SK-N-SH (cell line): Measurements from ENCODE around the gene SREBF2. TPM values are rescaled to one million over a fixed set of nuclear protein-coding genes. Genes with fewer than 3 reads are reported as not detected.

ENCODE experiments used
- CTCF ChIA-PET: fragments of 300-600, 350-600 bp; formaldehyde crosslinking; extraction: SDS; loops from one replicate; lab custom pipeline; 2021; lab: Yijun Ruan, JAX
- POLR2A ChIA-PET: fragments of 350-600 bp; sonication (Branson Sonifier 250); formaldehyde crosslinking; extraction: SDS; loops from one replicate; lab custom pipeline; 2020; ENCODE audit warnings: antibody characterized with exemption, inconsistent platforms; lab: Yijun Ruan, JAX
- DNase-seq: peaks from one replicate; pipeline ENCODE4 v3.0.0; 2012
- H2AFZ ChIP-seq: fragments of 200-600 bp; sonication (generic); 2 replicates; pipeline ENCODE4 v1.8.1; 2016; ENCODE audit warnings: antibody characterized with exemption, mild to moderate bottlenecking, low read depth
- H3F3A ChIP-seq: fragments of 200-600 bp; sonication (generic); replicated peaks from 2 replicates; pipeline ENCODE3; 2016; ENCODE audit warnings: antibody characterized with exemption, mild to moderate bottlenecking; ENCODE audit not compliant: insufficient read depth
- H3K27ac ChIP-seq, 2 experiments: fragments of 200-500 bp in 1 of 2; fragments of 200-600 bp in 1 of 2; sonication (Bioruptor generic) in 1 of 2; sonication (generic), shearing (Covaris generic) in 1 of 2; 2 replicates each; pipeline versions ENCODE4 v1.5.1 to v1.6.1; 2014 to 2016; ENCODE audit warnings: low read depth in 2 of 2, inconsistent platforms in 1 of 2, low read length in 1 of 2, mild to moderate bottlenecking in 1 of 2, mixed read lengths in 1 of 2
- H3K27me3 ChIP-seq: fragments of 200-600 bp; sonication (generic), shearing (Covaris generic); 2 replicates; pipeline ENCODE4 v1.6.1; 2016; ENCODE audit warnings: mixed run types; ENCODE audit not compliant: insufficient read depth
- H3K36me3 ChIP-seq, 2 experiments: fragments of 200-500 bp in 1 of 2; fragments of 200-600 bp in 1 of 2; sonication (Bioruptor generic) in 1 of 2; sonication (generic) in 1 of 2; replicated peaks in 1 of 2; 2 replicates each; pipeline versions ENCODE3 to v1.5.1; 2014 to 2016; ENCODE audit warnings: low read length in 1 of 2, mild to moderate bottlenecking in 1 of 2; ENCODE audit not compliant: insufficient read depth in 2 of 2, control insufficient read depth in 1 of 2
- H3K4me1 ChIP-seq, 2 experiments: fragments of 200-500 bp in 1 of 2; fragments of 200-600 bp in 1 of 2; sonication (Bioruptor generic) in 1 of 2; sonication (generic), shearing (Covaris generic) in 1 of 2; 2 replicates each; pipeline versions ENCODE4 v1.5.1 to v1.6.1; 2014 to 2016; ENCODE audit warnings: low read depth in 1 of 2, low read length in 1 of 2, mixed run types in 1 of 2; ENCODE audit not compliant: insufficient read depth in 2 of 2, control insufficient read depth in 1 of 2
- H3K4me2 ChIP-seq: fragments of 200-600 bp; sonication (generic), shearing (Covaris generic); 2 replicates; pipeline ENCODE4 v1.6.1; 2017; ENCODE audit warnings: mixed run types
- H3K4me3 ChIP-seq, 2 experiments: fragments of 200-500 bp in 1 of 2; fragments of 200-600 bp in 1 of 2; sonication (Bioruptor generic) in 1 of 2; sonication (generic), shearing (Covaris generic) in 1 of 2; 2 replicates each; pipeline versions ENCODE4 v1.5.1 to v1.8.1; 2014 to 2016; ENCODE audit warnings: low read depth in 2 of 2, inconsistent platforms in 1 of 2, low read length in 1 of 2, mild to moderate bottlenecking in 1 of 2, mixed read lengths in 1 of 2, moderate library complexity in 1 of 2
- H3K79me2 ChIP-seq: fragments of 200-600 bp; sonication (generic); 2 replicates; pipeline ENCODE4 v1.8.1; 2017; ENCODE audit warnings: mild to moderate bottlenecking; ENCODE audit not compliant: insufficient read depth
- H3K9ac ChIP-seq: fragments of 200-600 bp; sonication (generic); 2 replicates; pipeline ENCODE4 v1.6.1; 2017; ENCODE audit warnings: mixed run types
- H3K9me2 ChIP-seq: fragments of 200-600 bp; sonication (generic); 2 replicates; pipeline ENCODE4 v1.6.1; 2017; ENCODE audit warnings: mixed run types
- H3K9me3 ChIP-seq: fragments of 200-600 bp; sonication (generic); 2 replicates; pipeline ENCODE4 v1.6.1; 2017; ENCODE audit warnings: mixed run types, mild to moderate bottlenecking, moderate library complexity
- H4K20me1 ChIP-seq: fragments of 200-600 bp; sonication (generic); 2 replicates; pipeline ENCODE4 v1.6.1; 2017; ENCODE audit warnings: mild to moderate bottlenecking, mixed run types; ENCODE audit not compliant: insufficient read depth
- CHD2 ChIP-seq: fragments of 150-350 bp; IDR thresholded peaks from 2 replicates; pipeline ENCODE4 v1.6.1; 2018; ENCODE audit warnings: low read length; ENCODE audit not compliant: partially characterized antibody
- ELF1 ChIP-seq: IDR thresholded peaks from 2 replicates; pipeline ENCODE4 v1.4.0; 2012
- EP300 ChIP-seq, 2 experiments: IDR thresholded peaks; 2 replicates each; pipeline versions ENCODE4 v1.4.0 to v1.6.1; 2012; ENCODE audit warnings: borderline replicate concordance in 1 of 2, low read depth in 1 of 2, low read length in 1 of 2
- EZH2phosphoT487 ChIP-seq: fragments of 200-600 bp; sonication (generic); IDR thresholded peaks from 2 replicates; pipeline ENCODE4 v1.6.1; 2017; ENCODE audit warnings: low read depth, mixed run types, mild to moderate bottlenecking, antibody characterized with exemption, moderate library complexity, borderline replicate concordance
- FOSL2 ChIP-seq: IDR thresholded peaks from 2 replicates; pipeline ENCODE4 v1.4.0; 2012; ENCODE audit warnings: low read depth, mild to moderate bottlenecking, moderate library complexity, borderline replicate concordance
- FOXM1 ChIP-seq: IDR thresholded peaks from 2 replicates; pipeline ENCODE4 v1.4.0; 2012; ENCODE audit warnings: low read depth, mild to moderate bottlenecking
- GABPA ChIP-seq: IDR thresholded peaks from 2 replicates; pipeline ENCODE4 v1.4.0; 2012; ENCODE audit warnings: low read depth, mild to moderate bottlenecking
- GATA2 ChIP-seq: sonication (generic); formaldehyde crosslinking; IDR thresholded peaks from 2 replicates; pipeline ENCODE4 v1.5.0; 2020; ENCODE audit warnings: mild to moderate bottlenecking, missing genetic modification reagents
- JUND ChIP-seq: IDR thresholded peaks from 2 replicates; pipeline ENCODE4 v1.4.0; 2012
- MEF2A ChIP-seq: IDR thresholded peaks from 2 replicates; pipeline ENCODE4 v1.4.0; 2012; ENCODE audit warnings: low read depth, borderline replicate concordance
- MXI1 ChIP-seq: IDR thresholded peaks from 2 replicates; pipeline ENCODE4 v1.6.1; 2012; ENCODE audit warnings: mild to moderate bottlenecking, low read depth, low read length, improper control_type of control experiment
- NRF1 ChIP-seq: IDR thresholded peaks from 2 replicates; pipeline ENCODE4 v1.6.1; 2012; ENCODE audit warnings: low read depth, mild to moderate bottlenecking, low read length
- POLR2AphosphoS5 ChIP-seq: IDR thresholded peaks from 2 replicates; pipeline ENCODE4 v1.6.1; 2012; ENCODE audit warnings: low read depth, low read length
- RAD21 ChIP-seq: IDR thresholded peaks from 2 replicates; pipeline ENCODE4 v1.6.1; 2012; ENCODE audit warnings: mild to moderate bottlenecking, low read length
- RCOR1 ChIP-seq: fragments of 150-350 bp; IDR thresholded peaks from 2 replicates; pipeline ENCODE4 v1.6.1; 2017; ENCODE audit warnings: antibody characterized with exemption, low read length
- RFX5 ChIP-seq: IDR thresholded peaks from 2 replicates; pipeline ENCODE4 v1.6.1; 2012; ENCODE audit warnings: mild to moderate bottlenecking, improper control_type of control experiment, low read length
- RXRA ChIP-seq: IDR thresholded peaks from 2 replicates; pipeline ENCODE4 v1.4.0; 2012; ENCODE audit warnings: low read depth, mild to moderate bottlenecking, borderline replicate concordance
- SMC3 ChIP-seq: IDR thresholded peaks from 2 replicates; pipeline ENCODE4 v1.6.1; 2012; ENCODE audit warnings: low read depth, low read length, improper control_type of control experiment
- TAF1 ChIP-seq: IDR thresholded peaks from 2 replicates; pipeline ENCODE4 v1.6.1; 2012; ENCODE audit warnings: low read depth, mild to moderate bottlenecking, low read length, moderate library complexity, borderline replicate concordance
- TCF12 ChIP-seq: IDR thresholded peaks from 2 replicates; pipeline ENCODE4 v1.4.0; 2012
- TEAD4 ChIP-seq: IDR thresholded peaks from 2 replicates; pipeline ENCODE4 v1.4.0; 2012; ENCODE audit warnings: mild to moderate bottlenecking, borderline replicate concordance; ENCODE audit not compliant: insufficient read depth
- USF1 ChIP-seq: IDR thresholded peaks from 2 replicates; pipeline ENCODE4 v1.4.0; 2012; ENCODE audit warnings: low read depth, borderline replicate concordance
- YY1 ChIP-seq: IDR thresholded peaks from 2 replicates; pipeline ENCODE4 v1.4.0; 2012; ENCODE audit warnings: low read depth, mild to moderate bottlenecking
- ZBTB33 ChIP-seq: IDR thresholded peaks from 2 replicates; pipeline ENCODE4 v1.4.0; 2012; ENCODE audit warnings: low read depth, borderline replicate concordance
- WGBS: methylation state at CpG from one replicate; pipeline ENCODE4 v1.1.6; 2017; ENCODE audit warnings: low lambda C conversion rate; 5-methylcytosine and 5-hydroxymethylcytosine counted together
- polyA plus RNA-seq, 3 experiments: library from polyadenylated mRNA; depleted of rRNA; stranded (reverse); fragments of >200 nt; gene quantifications; 2 replicates each; pipeline ENCODE4 v1.2.3, GENCODE V29; 2012
- TF ChIP-seq, protein P1 (sequence below): fragments of 150-350 bp; IDR thresholded peaks from 2 replicates; pipeline ENCODE4 v1.6.1; 2017; ENCODE audit warnings: antibody characterized with exemption, low read length, low read depth, borderline replicate concordance
- TF ChIP-seq, protein P2 (sequence below): IDR thresholded peaks from 2 replicates; pipeline ENCODE4; 2012
- TF ChIP-seq, protein P3 (sequence below): IDR thresholded peaks from 2 replicates; pipeline ENCODE4 v1.4.0; 2012; ENCODE audit warnings: low read depth
- TF ChIP-seq, protein P4 (sequence below): fragments of 150-350 bp; IDR thresholded peaks from 2 replicates; pipeline ENCODE4 v1.6.1; 2016; ENCODE audit warnings: mild to moderate bottlenecking, low read depth, low read length

SREBF2 gene
- polyA plus RNA-seq, 1 of the 3 experiments (the other 2 are of a cell fraction) = 7.5 TPM

- 73% methylated on average over 3 of the region's 3 CpGs for WGBS
- Histone ChIP-seq H2AFZ (no peak overlapping the region), H3K27me3 (no peaks in the 10 kb centered on the region), H3K27ac (peak overlapping the region in 1 of 2 experiments; percentile 28; a peak in 1 of 4 replicates), H3K4me3 (no peak overlapping the region), H3K4me2 (peak overlapping the region; percentile 33; the same call in 1 of the 2 replicates), H3K79me2 (no peaks in the 10 kb centered on the region), H4K20me1 (no peaks in the 10 kb centered on the region), H3K9me2 (no peaks in the 10 kb centered on the region), H3K9me3 (no peaks in the 10 kb centered on the region), H3K9ac (no peak overlapping the region), H3K4me1 (peaks cover 0 to 2% of the 10 kb centered on the region in 2 experiments; a peak in 1 of 4 replicates), H3F3A (no peaks in the 10 kb centered on the region), H3K36me3 (no peaks in the 10 kb centered on the region)
- CTCF ChIA-PET = no interaction called here
- DNase-seq = no peak
- POLR2A ChIA-PET = no interaction called here
- no peak for TF ChIP-seq FOXM1
- TF ChIP-seq ELF1 = no peak
- no peak for TF ChIP-seq SMC3
- no peak for TF ChIP-seq GATA2 (CRISPR knock-in tag)
- TF ChIP-seq TEAD4 = no peak
- TF ChIP-seq EP300 (IDR thresholded peaks at IDR 0.05; ENCODE audit: borderline replicate concordance in 1 of 2, low read depth in 1 of 2, low read length in 1 of 2) = no peak
- no peak for TF ChIP-seq CHD2
- no peak for TF ChIP-seq RXRA
- no peak for TF ChIP-seq GABPA
- no peak for TF ChIP-seq POLR2AphosphoS5
- no peak for TF ChIP-seq NRF1
- no peak for TF ChIP-seq RAD21
- TF ChIP-seq, protein P1, sequence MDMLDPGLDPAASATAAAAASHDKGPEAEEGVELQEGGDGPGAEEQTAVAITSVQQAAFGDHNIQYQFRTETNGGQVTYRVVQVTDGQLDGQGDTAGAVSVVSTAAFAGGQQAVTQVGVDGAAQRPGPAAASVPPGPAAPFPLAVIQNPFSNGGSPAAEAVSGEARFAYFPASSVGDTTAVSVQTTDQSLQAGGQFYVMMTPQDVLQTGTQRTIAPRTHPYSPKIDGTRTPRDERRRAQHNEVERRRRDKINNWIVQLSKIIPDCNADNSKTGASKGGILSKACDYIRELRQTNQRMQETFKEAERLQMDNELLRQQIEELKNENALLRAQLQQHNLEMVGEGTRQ = no peak
- no peak for TF ChIP-seq JUND
- no peak for TF ChIP-seq TAF1
- TF ChIP-seq, protein P2, sequence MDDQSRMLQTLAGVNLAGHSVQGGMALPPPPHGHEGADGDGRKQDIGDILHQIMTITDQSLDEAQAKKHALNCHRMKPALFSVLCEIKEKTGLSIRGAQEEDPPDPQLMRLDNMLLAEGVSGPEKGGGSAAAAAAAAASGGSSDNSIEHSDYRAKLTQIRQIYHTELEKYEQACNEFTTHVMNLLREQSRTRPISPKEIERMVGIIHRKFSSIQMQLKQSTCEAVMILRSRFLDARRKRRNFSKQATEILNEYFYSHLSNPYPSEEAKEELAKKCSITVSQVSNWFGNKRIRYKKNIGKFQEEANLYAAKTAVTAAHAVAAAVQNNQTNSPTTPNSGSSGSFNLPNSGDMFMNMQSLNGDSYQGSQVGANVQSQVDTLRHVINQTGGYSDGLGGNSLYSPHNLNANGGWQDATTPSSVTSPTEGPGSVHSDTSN = 0 out of 2 replicates have a peak, but pooled peaks have one; percentile 9
- no peak for TF ChIP-seq EZH2phosphoT487
- no peak for TF ChIP-seq ZBTB33
- TF ChIP-seq, protein P3, sequence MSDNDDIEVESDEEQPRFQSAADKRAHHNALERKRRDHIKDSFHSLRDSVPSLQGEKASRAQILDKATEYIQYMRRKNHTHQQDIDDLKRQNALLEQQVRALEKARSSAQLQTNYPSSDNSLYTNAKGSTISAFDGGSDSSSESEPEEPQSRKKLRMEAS = no peak
- no peak for TF ChIP-seq USF1
- TF ChIP-seq, protein P4, sequence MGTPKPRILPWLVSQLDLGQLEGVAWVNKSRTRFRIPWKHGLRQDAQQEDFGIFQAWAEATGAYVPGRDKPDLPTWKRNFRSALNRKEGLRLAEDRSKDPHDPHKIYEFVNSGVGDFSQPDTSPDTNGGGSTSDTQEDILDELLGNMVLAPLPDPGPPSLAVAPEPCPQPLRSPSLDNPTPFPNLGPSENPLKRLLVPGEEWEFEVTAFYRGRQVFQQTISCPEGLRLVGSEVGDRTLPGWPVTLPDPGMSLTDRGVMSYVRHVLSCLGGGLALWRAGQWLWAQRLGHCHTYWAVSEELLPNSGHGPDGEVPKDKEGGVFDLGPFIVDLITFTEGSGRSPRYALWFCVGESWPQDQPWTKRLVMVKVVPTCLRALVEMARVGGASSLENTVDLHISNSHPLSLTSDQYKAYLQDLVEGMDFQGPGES = no peak
- TF ChIP-seq FOSL2 = 0 out of 2 replicates have a peak, but pooled peaks have one; percentile 20
- no peak for TF ChIP-seq YY1
- TF ChIP-seq RFX5 = no peak
- no peak for TF ChIP-seq MEF2A
- TF ChIP-seq MXI1 = no peak
- TF ChIP-seq RCOR1 = no peak
- peak; percentile 23; the same call in 1 of the 2 replicates for TF ChIP-seq TCF12
Observed at GRCh38 chr22:41876275-41876674, 43.4 kb downstream of the SREBF2 start.
